Activated CD4-positive, alpha-beta T cell treated with anti-CD3 and anti-CD28 coated beads for 36 hours (primary cell): ENCODE results near the gene RFPL3. TPM values are rescaled to one million over a fixed set of nuclear protein-coding genes. Genes with fewer than 3 reads are reported as not detected.
"Not testable (repeated sequence)": the region's sequence is repeated elsewhere in the genome, so short reads cannot be mapped to it uniquely, and the experiment has no call there.

ENCODE experiments used
- ATAC-seq: fragments of 200-7000 bp; cut with Tn5 transposase; one replicate; pipeline ENCODE4 v1.10.0; 2021; ENCODE audit warnings: mild to moderate bottlenecking, moderate library complexity
- CTCF ChIA-PET: fragments of 350-600 bp; sonication (Branson Sonifier 250); formaldehyde crosslinking; loops from one replicate; lab custom pipeline; 2021; ENCODE audit warnings: antibody characterized with exemption; lab: Charles Lee
- POLR2A ChIA-PET: fragments of 350-600 bp; sonication (Branson Sonifier 250); formaldehyde crosslinking; loops from one replicate; lab custom pipeline; 2021; ENCODE audit warnings: antibody characterized with exemption, inconsistent platforms; lab: Charles Lee
- DNase-seq: peaks from one replicate; pipeline ENCODE4 v3.0.0-alpha.2; 2020
- H3K27ac Mint-ChIP-seq: one replicate; pipeline ENCODE4 v1.8.0; 2021; ENCODE audit warnings: mixed read lengths
- H3K27me3 Mint-ChIP-seq: one replicate; pipeline ENCODE4 v1.8.0; 2021; ENCODE audit warnings: mixed read lengths
- H3K36me3 Mint-ChIP-seq: one replicate; pipeline ENCODE4 v1.8.0; 2021; ENCODE audit warnings: low read depth, mixed read lengths
- H3K4me1 Mint-ChIP-seq: one replicate; pipeline ENCODE4 v1.8.0; 2021; ENCODE audit warnings: mixed read lengths
- H3K4me3 Mint-ChIP-seq: one replicate; pipeline ENCODE4 v1.8.0; 2021; ENCODE audit warnings: mild to moderate bottlenecking, moderate library complexity, mixed read lengths
- H3K9me3 Mint-ChIP-seq: one replicate; pipeline ENCODE4 v1.8.0; 2021; ENCODE audit warnings: low read depth, mixed read lengths
- intact Hi-C, 2 experiments: fragments of 100-400 bp; cut with DNase I in 1 of 2; cut with micrococcal nuclease in 1 of 2; formaldehyde crosslinking; loops; one replicate each; pipeline versions ENCODE4 v1.14.2 to v1.15.1; 2022 to 2024; cut with DNase I, micrococcal nuclease
- total RNA-seq, 2 experiments: library from RNA; stranded (reverse); gene quantifications; one replicate each; pipeline ENCODE4 v1.2.3, GENCODE V29; 2021

Gene RFPL3
- total RNA-seq: not detected

- H3K4me1 Mint-ChIP-seq, H3K4me3 Mint-ChIP-seq, H3K9me3 Mint-ChIP-seq, CTCF ChIA-PET, H3K27ac Mint-ChIP-seq, H3K27me3 Mint-ChIP-seq, ATAC-seq, intact Hi-C loops, H3K36me3 Mint-ChIP-seq, DNase-seq, POLR2A ChIA-PET: not testable (repeated sequence)
Measured at GRCh38 chr22:32357567-32357966, at the start of gene RFPL3. Gene RFPL3, plus strand, starts transcription at chr22:32357867. Its CDS starts 205 bp downstream, at chr22:32358072.

- POLR2A ChIA-PET: no interaction called here
- CTCF ChIA-PET: no interaction called here
- Mint-ChIP-seq H3K4me1 (no peaks in the 10 kb centered on the region), H3K36me3 (no peaks in the 10 kb centered on the region), H3K27me3 (peaks cover 29% of the 10 kb centered on the region), H3K9me3 (no peaks in the 10 kb centered on the region), H3K27ac (no peak overlapping the region), H3K4me3 (no peak overlapping the region)
- DNase-seq (no peak), ATAC-seq (no peak)
- intact Hi-C loops: no loop called here
Measured at GRCh38 chr22:32308191-32308590, 49.5 kb upstream of the RFPL3 start.

DNA sequence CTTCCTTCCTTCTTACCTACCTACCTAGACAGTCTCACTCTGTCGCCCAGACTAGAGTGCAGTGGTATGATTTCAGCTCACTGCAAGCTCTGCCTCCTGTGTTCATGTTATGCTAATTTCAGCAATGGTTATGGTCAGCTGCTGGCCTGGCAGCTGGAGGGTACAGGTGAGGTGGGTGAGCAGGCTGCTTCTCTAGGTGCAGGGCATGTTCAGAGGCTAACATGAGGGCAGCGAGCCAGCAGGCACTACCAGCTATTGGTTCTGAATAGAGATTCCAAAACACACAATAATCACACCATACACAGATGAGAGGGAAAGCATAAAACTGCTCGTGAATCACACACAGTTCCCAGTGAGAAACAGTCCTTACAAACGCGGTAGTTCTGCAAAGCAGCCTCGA is 48.7 kb upstream of the RFPL3 start:
- DNase-seq (no peak), ATAC-seq (no peak)
- Mint-ChIP-seq H3K27ac (no peak overlapping the region), H3K27me3 (peaks cover 27% of the 10 kb centered on the region), H3K4me1 (no peaks in the 10 kb centered on the region), H3K36me3 (no peaks in the 10 kb centered on the region), H3K4me3 (no peak overlapping the region), H3K9me3 (no peaks in the 10 kb centered on the region)
- CTCF ChIA-PET: no interaction called here
- intact Hi-C loops: no loop called here
- POLR2A ChIA-PET: no interaction called here

- Mint-ChIP-seq H3K4me1 (no peaks in the 10 kb centered on the region), H3K27me3 (peaks cover 24% of the 10 kb centered on the region), H3K27ac (no peak overlapping the region), H3K4me3 (no peak overlapping the region), H3K9me3 (no peaks in the 10 kb centered on the region), H3K36me3 (no peaks in the 10 kb centered on the region)
- DNase-seq (no peak), ATAC-seq (no peak)
- ChIA-PET POLR2A (no interaction called here), CTCF (no interaction called here)
- intact Hi-C loops: no loop called here
Measured at GRCh38 chr22:32309585-32310251, 47.9 kb upstream of the RFPL3 start.

DNA sequence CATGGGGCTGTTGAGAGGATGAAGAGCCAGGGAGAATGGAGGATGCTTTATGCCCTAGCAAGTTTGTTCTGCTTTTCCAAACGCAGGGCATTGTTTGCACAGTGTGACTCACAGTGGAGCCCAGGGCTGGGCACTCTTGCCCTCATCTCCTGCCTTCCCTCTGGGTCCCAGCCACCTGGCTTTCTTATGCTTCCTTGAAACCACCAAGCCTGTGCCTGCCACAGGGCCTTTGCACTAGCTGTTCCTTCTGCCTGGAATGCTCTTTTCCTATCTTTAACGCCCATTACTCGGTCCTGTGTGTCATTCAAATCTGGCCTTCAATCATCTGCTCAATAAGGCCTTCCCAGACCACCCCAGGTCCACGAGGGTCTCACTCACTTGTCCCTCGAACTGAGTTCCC is 46.9 kb upstream of the RFPL3 start:
- intact Hi-C loops: no loop called here
- no peaks in the 10 kb centered on the region for H3K4me1 Mint-ChIP-seq
- no peaks in the 10 kb centered on the region for H3K9me3 Mint-ChIP-seq
- ATAC-seq (no peak), DNase-seq (no peak)
- ChIA-PET POLR2A (no interaction called here), CTCF (no interaction called here)
- peaks cover 20% of the 10 kb centered on the region for H3K27me3 Mint-ChIP-seq
- H3K27ac Mint-ChIP-seq: no peak overlapping the region
- H3K36me3 Mint-ChIP-seq: no peaks in the 10 kb centered on the region
- no peak overlapping the region for H3K4me3 Mint-ChIP-seq

GRCh38 chr22:32311551-32312071 is 46.1 kb upstream of the RFPL3 start:
- CTCF ChIA-PET: no interaction called here
- Mint-ChIP-seq H3K4me3 (no peak overlapping the region), H3K9me3 (no peaks in the 10 kb centered on the region), H3K27me3 (peaks cover 17% of the 10 kb centered on the region), H3K27ac (no peak overlapping the region), H3K4me1 (no peaks in the 10 kb centered on the region), H3K36me3 (no peaks in the 10 kb centered on the region)
- POLR2A ChIA-PET: no interaction called here
- ATAC-seq (no peak), DNase-seq (no peak)
- intact Hi-C loops: loop anchor here in 1 of 2 experiments (2.0 kb wide), 1 partner anchor 45 kb away; no protein-coding TSS in a partner anchor

DNA sequence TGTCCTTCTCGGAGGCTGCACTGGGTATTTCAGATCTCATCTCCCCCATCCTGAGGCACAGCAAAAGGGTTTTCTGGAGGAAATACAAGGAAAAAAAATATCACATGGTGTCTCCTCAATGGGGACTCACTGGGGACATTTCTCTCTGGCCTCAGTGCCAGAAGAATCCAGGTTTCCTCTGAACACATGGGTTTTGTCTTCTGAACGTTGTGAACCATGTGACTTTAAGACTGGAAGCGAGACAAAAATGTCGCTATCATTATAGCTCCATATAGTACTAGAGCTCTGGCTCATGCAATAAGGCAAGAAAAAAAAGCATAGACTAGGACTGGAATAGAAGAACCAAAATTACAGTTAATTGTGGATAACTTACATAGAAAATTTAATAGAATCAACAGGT is 44.9 kb upstream of the RFPL3 start:
- no peaks in the 10 kb centered on the region for H3K9me3 Mint-ChIP-seq
- ChIA-PET POLR2A (no interaction called here), CTCF (no interaction called here)
- peaks cover 16% of the 10 kb centered on the region for H3K27me3 Mint-ChIP-seq
- no peak for DNase-seq
- H3K36me3 Mint-ChIP-seq: no peaks in the 10 kb centered on the region
- ATAC-seq: no peak
- intact Hi-C loops: loop anchor here in 1 of 2 experiments (2.0 kb wide), 1 partner anchor 46 kb away; no protein-coding TSS in a partner anchor
- H3K27ac Mint-ChIP-seq: no peak overlapping the region
- H3K4me3 Mint-ChIP-seq: no peak overlapping the region
- no peaks in the 10 kb centered on the region for H3K4me1 Mint-ChIP-seq

- no peaks in the 10 kb centered on the region for H3K36me3 Mint-ChIP-seq
- ATAC-seq (no peak), DNase-seq (no peak)
- no peaks in the 10 kb centered on the region for H3K4me1 Mint-ChIP-seq
- ChIA-PET POLR2A (no interaction called here), CTCF (no interaction called here)
- no peak overlapping the region for H3K27ac Mint-ChIP-seq
- no peak overlapping the region for H3K4me3 Mint-ChIP-seq
- peaks cover 20% of the 10 kb centered on the region for H3K27me3 Mint-ChIP-seq
- intact Hi-C loops: loop anchor here in 1 of 2 experiments (2.0 kb wide), 1 partner anchor 47 kb away; no protein-coding TSS in a partner anchor
- no peaks in the 10 kb centered on the region for H3K9me3 Mint-ChIP-seq
Measured at GRCh38 chr22:32313532-32313931, 44.1 kb upstream of the RFPL3 start.

GRCh38 chr22:32317524-32317923 is 40.1 kb upstream of the RFPL3 start:
- Mint-ChIP-seq H3K4me3 (no peak overlapping the region), H3K36me3 (no peaks in the 10 kb centered on the region), H3K9me3 (no peaks in the 10 kb centered on the region), H3K27me3 (peaks cover 20% of the 10 kb centered on the region), H3K27ac (no peak overlapping the region), H3K4me1 (no peaks in the 10 kb centered on the region)
- CTCF ChIA-PET: no interaction called here
- ATAC-seq (no peak), DNase-seq (no peak)
- intact Hi-C loops: no loop called here
- POLR2A ChIA-PET: interaction anchor here (0.6 kb wide), 1 partner anchor 679 kb away, joined by 6 read pairs; no protein-coding TSS in a partner anchor

DNA sequence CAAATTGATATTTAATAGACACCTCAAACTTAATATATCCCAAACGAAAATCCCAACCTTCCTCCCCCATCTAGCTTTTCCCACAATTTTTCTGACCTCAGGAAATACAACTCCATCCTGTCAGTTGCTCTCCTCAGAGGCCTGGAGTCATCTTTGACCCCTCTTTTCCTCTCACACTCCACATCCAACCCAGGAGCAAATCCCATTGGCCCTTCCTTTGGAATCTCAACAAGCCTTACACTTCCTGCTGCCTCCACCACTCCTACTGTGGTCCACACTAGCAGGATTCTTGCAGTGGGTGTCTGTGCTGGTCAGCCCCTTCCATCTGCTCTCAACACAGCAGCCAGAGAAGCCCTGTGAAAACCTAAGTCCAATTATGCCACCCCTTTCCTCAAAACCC is 39.3 kb upstream of the RFPL3 start:
- no peak overlapping the region for H3K27ac Mint-ChIP-seq
- DNase-seq: no peak
- ChIA-PET CTCF (no interaction called here), POLR2A (no interaction called here)
- H3K4me3 Mint-ChIP-seq: no peak overlapping the region
- peaks cover 18% of the 10 kb centered on the region for H3K27me3 Mint-ChIP-seq
- ATAC-seq: no peak
- H3K4me1 Mint-ChIP-seq: no peaks in the 10 kb centered on the region
- H3K36me3 Mint-ChIP-seq: no peaks in the 10 kb centered on the region
- intact Hi-C loops: no loop called here
- no peaks in the 10 kb centered on the region for H3K9me3 Mint-ChIP-seq

GRCh38 chr22:32319861-32320406 is 37.7 kb upstream of the RFPL3 start:
- POLR2A ChIA-PET: no interaction called here
- no peaks in the 10 kb centered on the region for H3K9me3 Mint-ChIP-seq
- H3K36me3 Mint-ChIP-seq: no peaks in the 10 kb centered on the region
- peaks cover 16% of the 10 kb centered on the region for H3K27me3 Mint-ChIP-seq
- no peaks in the 10 kb centered on the region for H3K4me1 Mint-ChIP-seq
- intact Hi-C loops: no loop called here
- H3K27ac Mint-ChIP-seq: no peak overlapping the region
- DNase-seq (no peak), ATAC-seq (no peak)
- CTCF ChIA-PET: no interaction called here
- no peak overlapping the region for H3K4me3 Mint-ChIP-seq

- peaks cover 13% of the 10 kb centered on the region for H3K27me3 Mint-ChIP-seq
- POLR2A ChIA-PET: interaction anchor here (0.6 kb wide), 1 partner anchor 123 kb away, joined by 6 read pairs; no protein-coding TSS in a partner anchor
- H3K4me1 Mint-ChIP-seq: no peaks in the 10 kb centered on the region
- H3K27ac Mint-ChIP-seq: no peak overlapping the region
- H3K4me3 Mint-ChIP-seq: no peak overlapping the region
- no peaks in the 10 kb centered on the region for H3K9me3 Mint-ChIP-seq
- DNase-seq (no peak), ATAC-seq (no peak)
- intact Hi-C loops: no loop called here
- CTCF ChIA-PET: no interaction called here
- H3K36me3 Mint-ChIP-seq: no peaks in the 10 kb centered on the region
Measured at GRCh38 chr22:32322986-32323385, 34.7 kb upstream of the RFPL3 start.
